ENCODE results near the gene SINHCAF. TPM values are rescaled to one million over a fixed set of nuclear protein-coding genes. Genes with fewer than 3 reads are reported as not detected.

The SINHCAF gene
- 16.4 and 21.3 TPM in 2 replicates for total RNA-seq

DNA sequence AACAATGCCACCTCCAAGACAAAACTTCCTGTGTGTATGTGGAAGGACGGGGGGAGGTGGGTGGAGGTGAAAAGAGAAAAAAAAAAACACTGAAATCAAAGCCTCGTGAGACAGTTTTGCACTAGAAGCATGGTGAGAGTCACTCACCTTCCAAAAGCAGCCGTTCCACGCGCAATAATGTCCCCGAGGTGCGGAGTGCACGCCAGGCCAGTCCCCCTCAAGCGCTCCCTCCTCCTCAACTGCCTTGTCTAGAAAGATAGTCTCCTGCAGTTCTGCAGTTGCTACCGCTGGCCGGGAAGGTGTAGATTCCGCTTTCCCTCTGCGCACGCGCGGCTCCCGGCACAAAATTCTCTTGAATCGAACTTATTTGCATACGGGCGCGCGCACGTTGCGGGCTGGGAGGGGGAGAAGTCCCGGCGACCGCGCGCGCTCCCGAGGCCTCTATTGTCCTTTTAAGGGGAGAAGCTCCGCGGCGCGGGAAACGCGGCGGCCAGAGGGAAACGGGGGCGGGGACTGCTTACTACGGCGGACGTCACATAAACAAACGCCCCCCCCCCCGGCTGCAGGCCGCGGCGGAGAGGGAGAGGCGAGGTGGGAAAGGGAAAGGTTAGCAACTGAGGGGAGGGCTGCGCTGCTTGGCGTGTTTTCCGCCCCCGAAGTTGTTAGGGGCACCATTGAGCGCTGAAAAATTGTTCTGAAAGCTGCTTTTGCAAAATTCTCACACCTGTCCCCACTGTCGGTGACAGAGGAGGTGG is at the start of gene SINHCAF:
TSS of gene SINHCAF (minus strand) at position 274 of the 755 bp plus-strand sequence. CDS start 27,946 bp downstream, outside the sequence.

Data from myometrial cell (primary cell).